SIG-M5 (cell line): ENCODE measurements around the gene C4orf50.

Experiments
- DNase-seq: peaks from one replicate; lab custom pipeline; 2025; lab: John Stamatoyannopoulos, UW

C4orf50 gene

DNA sequence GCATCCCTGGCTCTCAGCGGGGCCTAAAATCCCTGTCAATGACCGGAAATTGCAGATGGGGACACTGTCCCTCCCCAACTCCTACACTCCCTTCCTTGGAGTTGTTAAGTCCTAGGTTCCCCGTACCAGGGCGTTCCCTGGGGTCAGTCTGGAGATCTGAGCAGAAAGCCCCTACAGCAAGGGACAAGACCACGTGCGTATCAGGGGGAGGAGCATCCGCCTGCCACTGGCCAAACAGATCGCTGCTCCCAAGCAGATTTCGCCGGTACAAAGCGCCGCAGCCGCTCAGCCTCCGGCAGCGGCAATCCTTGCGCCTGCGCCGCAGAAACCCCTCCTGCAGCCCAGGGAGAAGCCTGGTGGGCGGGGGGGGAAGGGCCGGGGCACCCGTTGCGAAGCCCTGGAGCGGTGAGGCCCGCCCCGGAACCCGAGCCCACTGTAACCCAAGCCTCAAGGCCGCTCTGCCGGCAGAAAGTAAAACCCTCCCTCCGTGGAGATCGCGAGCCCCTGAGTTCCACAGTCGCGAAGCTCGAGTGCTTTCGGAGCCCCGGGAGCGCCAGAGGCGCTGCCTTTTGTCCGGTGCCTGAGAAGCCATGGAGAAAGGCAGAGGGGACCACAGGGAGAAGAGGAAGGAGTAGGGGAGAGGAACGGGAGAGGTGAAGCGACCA lies 128.0 kb downstream of the C4orf50 start:
- DNase-seq, result no peak

DNA sequence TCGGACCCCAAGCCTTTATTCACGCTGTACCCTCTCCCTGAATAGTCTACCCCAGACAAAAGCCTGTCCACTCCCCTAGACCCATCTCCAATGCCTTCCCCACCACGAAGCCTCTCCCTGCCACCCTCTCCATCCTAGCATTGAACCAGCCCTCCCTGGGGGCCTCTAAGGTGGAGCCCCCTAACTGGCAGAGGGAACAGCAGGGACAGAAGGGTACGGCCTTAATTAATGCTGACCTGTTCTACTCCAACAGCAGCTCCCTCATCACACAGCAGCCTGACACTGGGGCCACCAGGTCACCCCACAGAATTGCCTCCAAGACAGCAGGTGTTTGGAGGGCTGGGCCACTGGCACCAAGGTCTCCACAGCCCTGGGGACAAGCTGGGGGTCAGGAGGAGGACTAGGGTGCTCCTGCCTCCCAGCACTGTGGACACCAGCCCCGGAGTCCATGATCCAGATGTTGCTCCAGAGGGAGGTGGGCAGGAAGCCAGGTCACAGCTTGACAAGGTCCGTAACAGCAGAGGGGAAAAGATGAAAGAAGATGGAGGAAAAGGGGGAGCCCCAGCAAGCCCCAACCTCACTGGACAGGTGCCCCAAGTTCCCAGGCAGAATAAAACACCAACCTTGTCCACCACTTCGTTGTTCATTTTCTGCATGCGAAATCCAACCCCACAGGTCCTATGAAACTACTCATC lies 129.1 kb downstream of the C4orf50 start:
- no peak for DNase-seq

- DNase-seq, result no peak
Observed at GRCh38 chr4:5888222-5889001, 129.8 kb downstream of the C4orf50 start.

DNA sequence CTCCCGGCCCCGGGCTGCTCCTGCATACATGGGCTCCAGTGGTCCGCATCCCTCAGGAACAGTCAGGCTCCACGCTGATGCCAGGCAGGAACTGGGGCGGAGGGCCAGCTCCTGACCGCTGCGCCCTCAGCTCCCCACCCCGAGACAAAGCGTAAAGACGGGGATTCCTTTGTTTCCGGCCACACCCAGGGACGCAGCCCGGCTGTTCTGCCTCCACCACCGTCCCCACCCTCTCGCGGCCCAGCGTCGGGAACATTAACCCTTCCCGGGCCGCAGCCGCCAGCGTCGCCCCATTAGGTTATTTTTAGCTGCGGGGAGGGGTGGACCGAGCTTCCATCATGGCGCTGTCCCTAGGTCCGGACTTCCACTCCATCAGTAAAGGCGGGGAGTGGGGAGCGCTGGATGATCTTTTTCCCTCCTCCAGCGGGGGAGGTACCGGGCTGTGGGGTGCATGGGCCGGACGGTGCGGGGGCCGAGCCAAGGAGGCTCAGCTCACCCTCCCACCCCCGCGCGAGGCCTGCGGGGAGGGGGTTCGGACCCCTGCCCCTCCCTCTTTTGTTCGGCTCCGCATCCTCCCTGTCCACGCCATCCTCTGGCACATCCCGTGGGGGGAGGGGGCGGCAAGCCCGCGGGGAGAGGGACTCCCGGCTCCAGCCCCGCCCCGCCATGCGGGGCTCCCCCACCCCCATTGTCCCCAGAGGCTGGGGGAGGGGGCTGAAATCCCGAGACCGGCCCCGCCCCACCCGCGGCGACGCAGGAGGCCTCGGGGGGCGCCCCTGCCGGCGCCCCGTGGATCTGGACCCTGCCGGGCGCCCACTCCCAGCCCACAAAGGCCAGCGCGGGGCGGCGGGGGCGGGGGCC lies 130.6 kb downstream of the C4orf50 start:
- no peak for DNase-seq

GRCh38 chr4:5887011-5887360 lies 131.2 kb downstream of the C4orf50 start:
- DNase-seq, result no peak

GRCh38 chr4:5885733-5886132 lies 132.5 kb downstream of the C4orf50 start:
- DNase-seq, result no peak

GRCh38 chr4:5884796-5885195 lies 133.4 kb downstream of the C4orf50 start:
- DNase-seq, result no peak

DNA sequence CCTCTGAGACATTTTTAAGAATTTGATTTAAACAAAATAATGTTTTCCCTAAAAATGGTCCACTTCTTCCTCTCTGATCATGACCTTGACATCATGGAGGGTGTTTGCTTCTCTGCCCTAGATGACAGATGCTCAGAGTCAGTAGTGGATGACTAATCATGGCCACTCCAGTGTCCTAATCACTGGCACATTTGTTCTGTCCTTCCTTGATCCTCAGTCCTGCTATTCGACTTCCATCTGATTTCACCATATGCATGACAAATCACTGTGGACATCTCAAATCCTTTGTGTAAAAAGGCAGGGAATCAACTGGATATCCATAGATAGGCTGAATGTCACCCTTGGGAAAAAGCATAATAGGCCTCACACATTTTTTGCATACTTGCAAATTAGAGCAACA lies 134.3 kb downstream of the C4orf50 start:
- DNase-seq, result no peak

DNA sequence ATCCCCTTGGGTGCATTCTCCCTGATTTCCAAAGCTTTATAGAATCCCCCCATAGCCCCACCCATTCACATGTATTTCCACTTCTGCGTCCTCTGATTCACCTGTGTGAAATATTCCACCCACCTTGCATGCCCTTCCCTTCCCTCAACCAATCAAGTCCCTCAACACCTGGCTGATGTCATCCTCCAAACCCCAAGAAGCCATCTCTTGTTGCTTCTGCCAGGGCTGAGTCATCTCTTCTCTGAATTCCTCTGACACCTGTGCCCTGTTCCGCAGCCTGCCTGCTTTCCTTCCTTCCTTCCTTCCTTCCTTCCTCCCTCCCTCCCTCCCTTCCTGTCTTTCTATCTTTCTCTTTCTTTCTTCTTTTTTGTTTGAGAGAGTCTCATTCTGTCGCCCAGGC lies 135.3 kb downstream of the C4orf50 start:
- DNase-seq, result no peak

GRCh38 chr4:5881340-5881739 lies 136.9 kb downstream of the C4orf50 start:
- no peak for DNase-seq

- DNase-seq, result no peak
Observed at GRCh38 chr4:5878359-5878758, 139.9 kb downstream of the C4orf50 start.

DNA sequence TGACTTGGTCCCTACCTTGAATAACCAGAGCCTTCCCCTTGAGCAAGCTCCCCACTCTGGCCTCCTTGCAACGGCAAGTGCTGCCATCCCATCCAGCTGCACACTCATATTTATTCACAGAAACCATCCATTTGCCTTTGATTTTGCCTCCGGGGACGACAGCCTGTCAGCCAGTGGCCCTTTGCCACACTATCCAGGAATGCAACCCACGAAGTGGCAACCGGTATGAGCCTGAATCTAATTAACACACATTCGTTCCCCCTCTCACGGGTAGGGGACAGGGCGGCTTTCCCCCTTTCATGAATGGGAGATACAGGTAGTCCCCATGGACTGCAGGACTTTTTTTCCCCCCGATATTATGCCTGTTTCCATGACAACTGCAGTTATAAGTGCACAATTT lies 140.8 kb downstream of the C4orf50 start:
- no peak for DNase-seq

DNA sequence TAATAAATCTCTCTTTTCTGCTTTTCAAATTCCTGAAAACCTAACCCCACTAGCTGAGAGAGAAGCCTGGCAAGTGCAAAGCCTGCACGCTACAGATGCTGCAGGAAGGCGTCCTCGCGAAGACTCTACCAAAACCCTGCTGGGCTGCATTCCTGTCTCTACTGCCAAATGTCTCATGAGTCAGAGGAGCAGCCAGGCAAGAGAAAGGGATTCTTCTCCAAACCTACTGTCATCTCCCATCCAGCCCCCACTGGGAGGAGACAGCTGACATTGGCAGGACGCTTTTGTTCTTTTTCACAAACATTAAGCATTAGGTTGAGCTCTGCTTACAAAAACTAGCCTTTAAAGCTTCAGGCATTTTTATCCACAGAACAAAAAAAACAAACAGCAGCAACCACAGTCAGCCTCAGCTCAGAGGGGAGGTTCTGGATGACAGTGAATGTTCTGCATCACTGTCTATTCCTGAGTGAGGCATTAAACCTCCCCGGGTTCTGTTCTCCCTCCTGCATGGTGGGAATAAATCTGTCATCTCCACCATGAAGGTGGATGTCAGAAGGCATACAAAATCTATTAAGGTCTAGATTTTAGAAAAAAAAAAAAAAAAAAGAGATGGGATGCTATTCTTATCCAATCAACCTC lies 143.3 kb downstream of the C4orf50 start:
- DNase-seq, result no peak

GRCh38 chr4:5870701-5871100 lies 147.5 kb downstream of the C4orf50 start:
- no peak for DNase-seq

GRCh38 chr4:5869966-5870619 lies 148.1 kb downstream of the C4orf50 start:
- DNase-seq, result no peak

DNA sequence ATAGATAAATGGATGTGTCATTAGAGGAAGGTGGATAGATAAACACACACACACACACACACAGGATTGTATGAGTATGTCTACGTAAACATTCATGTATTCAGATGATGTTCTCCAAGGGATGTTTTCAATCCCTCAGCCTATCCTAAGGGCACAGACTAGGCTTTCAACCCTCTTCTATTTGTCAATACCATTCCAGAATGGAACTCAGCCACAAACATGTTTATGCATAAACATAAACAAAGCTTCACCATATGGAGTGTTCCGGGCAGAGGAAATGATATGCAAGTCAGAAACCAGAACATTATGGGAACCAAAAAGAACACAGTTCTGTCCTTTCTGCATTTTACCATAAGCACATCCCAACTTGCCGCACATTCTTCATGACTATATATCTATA lies 150.4 kb downstream of the C4orf50 start:
- DNase-seq, result no peak

- no peak for DNase-seq
Observed at GRCh38 chr4:5866841-5867813, 151.1 kb downstream of the C4orf50 start.

DNA sequence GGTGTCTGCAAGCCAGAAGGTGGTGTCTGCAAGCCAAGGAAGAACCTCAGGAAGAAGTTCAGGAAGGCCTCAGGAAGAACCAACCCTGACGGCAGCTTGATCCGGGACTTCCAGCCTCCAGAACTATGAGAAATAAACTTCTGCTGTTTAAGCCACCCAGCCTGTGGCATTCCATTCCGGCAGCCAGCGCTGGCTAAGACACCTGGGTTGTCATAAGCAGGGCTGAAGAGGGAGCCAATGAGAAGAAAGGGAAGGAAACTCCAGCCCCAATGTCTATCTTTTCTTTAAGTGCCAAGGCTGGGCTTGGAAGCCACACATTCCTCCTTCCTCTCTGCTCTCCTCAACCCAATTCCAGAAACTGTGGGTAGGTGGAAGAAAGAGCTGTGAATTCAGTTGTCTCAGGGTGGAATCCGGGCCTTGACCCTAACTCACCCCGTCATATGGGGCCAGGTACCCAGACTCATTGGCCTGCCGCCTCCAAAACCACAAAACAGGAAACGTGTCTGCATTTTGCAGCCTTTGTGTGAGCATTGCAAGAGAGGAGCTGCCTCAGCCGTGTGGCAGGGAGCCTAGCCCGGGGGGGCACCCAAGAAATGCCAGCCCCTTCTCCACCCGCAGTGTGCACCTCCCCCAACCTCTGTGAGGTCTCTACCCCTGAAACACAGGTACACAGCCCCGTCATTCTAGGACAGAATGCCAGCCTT lies 152.2 kb downstream of the C4orf50 start:
- no peak for DNase-seq

DNA sequence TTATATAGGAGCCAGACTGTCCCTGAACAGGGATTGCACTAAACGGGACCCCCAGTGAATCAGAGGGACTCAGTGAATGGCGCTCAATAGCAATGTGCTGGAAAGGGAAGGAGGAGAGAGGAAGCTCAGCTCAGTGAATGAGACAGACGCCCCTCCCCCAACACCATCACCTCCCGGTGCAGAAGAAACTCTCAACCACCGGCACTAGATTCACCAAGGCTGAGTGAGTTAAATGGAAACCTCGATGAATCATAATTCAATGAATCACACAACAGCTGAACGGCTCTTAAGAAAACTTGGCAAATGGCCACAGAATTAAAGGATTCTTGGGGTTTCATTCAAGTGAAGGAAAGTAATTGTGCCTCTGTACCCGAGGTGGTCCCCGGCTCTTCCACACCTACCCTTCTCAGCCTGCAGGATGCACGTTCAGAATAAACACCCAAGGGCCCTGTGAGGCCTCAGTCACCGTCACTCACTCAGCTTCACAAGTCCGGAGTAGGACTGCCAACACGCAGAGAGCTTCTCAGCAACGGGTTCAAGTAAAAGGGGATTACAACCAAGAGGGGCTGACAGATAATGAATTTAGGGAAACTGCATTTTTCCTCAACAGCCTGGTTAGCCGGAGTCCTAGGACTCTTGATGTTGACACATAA lies 154.6 kb downstream of the C4orf50 start:
- no peak for DNase-seq
